K562 (cell line): ENCODE measurements around the gene EVC. TPM values are rescaled to one million over a fixed set of nuclear protein-coding genes. Genes with fewer than 3 reads are reported as not detected.

Experiments used
- ATAC-seq: fragments of 200-7000 bp; cut with Tn5 transposase; 3 replicates; pipeline ENCODE4 v1.9.1; 2020; ENCODE audit warnings: moderate library complexity
- BruUV-seq: library from RNA; stranded (reverse); fragments of 400-500 nt; replicated peaks from 2 replicates; lab custom pipeline; 2021; lab: Mats Ljungman, UMichigan
- CTCF ChIA-PET: fragments of 300-600 bp; formaldehyde crosslinking; extraction: SDS; loops from one replicate; lab custom pipeline; 2021; ENCODE audit warnings: low intra/inter-chr PET ratio; lab: Yijun Ruan, JAX
- POLR2A ChIA-PET: fragments of 300-600, 350-650 bp; sonication (Branson Sonifier 250); formaldehyde crosslinking; extraction: SDS; loops from one replicate; lab custom pipeline; 2021; ENCODE audit warnings: antibody characterized with exemption, inconsistent platforms; lab: Yijun Ruan, JAX
- DNase-seq, 4 experiments: peaks; one replicate each; pipeline versions ENCODE4 v3.0.0 to v3.0.0-alpha.2; 2011 to 2018; ENCODE audit warnings: low spot score in 3 of 4, mixed read lengths in 3 of 4; ENCODE audit errors: extremely low read depth in 1 of 4
- FAIRE-seq: peaks from 2 replicates; lab custom pipeline; 2011; peaks lifted over from hg19 to GRCh38; lab: Jason Lieb, UNC
- H2AFZ ChIP-seq: 2 replicates; pipeline ENCODE4 v1.6.0; 2011; ENCODE audit warnings: low read depth, low read length, control low read depth, inconsistent platforms
- H3K27ac ChIP-seq: fragments of 200-600 bp; 3 replicates; pipeline ENCODE4 v1.8.0; 2011; ENCODE audit warnings: low read depth, mild to moderate bottlenecking, control low read depth, inconsistent platforms, low read length, moderate library complexity, mixed read lengths; ENCODE audit errors: extremely low read depth
- H3K27me3 ChIP-seq, 2 experiments: fragments of 300-600 bp in 1 of 2; 2 replicates in 1 of 2; 3 replicates in 1 of 2; pipeline versions ENCODE4 v1.6.0 to v1.8.0; 2011; ENCODE audit warnings: inconsistent platforms in 2 of 2, low read length in 2 of 2, mild to moderate bottlenecking in 1 of 2, mixed read lengths in 1 of 2, moderate library complexity in 1 of 2; ENCODE audit not compliant: control insufficient read depth in 2 of 2, insufficient read depth in 2 of 2
- H3K36me3 ChIP-seq: fragments of 300-600 bp; 3 replicates; pipeline ENCODE4 v1.8.0; 2011; ENCODE audit warnings: mild to moderate bottlenecking, low read length, inconsistent platforms; ENCODE audit not compliant: control insufficient read depth, insufficient read depth
- H3K4me1 ChIP-seq, 2 experiments: fragments of 200-600 bp in 1 of 2; replicated peaks in 1 of 2; 2 replicates in 1 of 2; 3 replicates in 1 of 2; pipeline versions ENCODE4 v1.5.1 to v1.8.0; 2011; ENCODE audit warnings: inconsistent platforms in 2 of 2, low read length in 2 of 2, mild to moderate bottlenecking in 1 of 2, mixed read lengths in 1 of 2, moderate library complexity in 1 of 2; ENCODE audit not compliant: control insufficient read depth in 2 of 2, insufficient read depth in 2 of 2
- H3K4me2 ChIP-seq: 2 replicates; pipeline ENCODE4 v1.6.1; 2011; ENCODE audit warnings: low read length, control low read depth, inconsistent platforms, mixed read lengths; ENCODE audit not compliant: insufficient read depth
- H3K4me3 ChIP-seq: fragments of 200-600 bp; sonication (generic), shearing (Covaris generic); 2 replicates; pipeline ENCODE4 v1.5.1; 2016; ENCODE audit warnings: control low read depth, inconsistent platforms
- H3K79me2 ChIP-seq: fragments of 200-600 bp; 3 replicates; pipeline ENCODE4 v1.8.0; 2011; ENCODE audit warnings: low read length, inconsistent platforms; ENCODE audit not compliant: control insufficient read depth, insufficient read depth
- H3K9ac ChIP-seq, 2 experiments: 2 replicates each; pipeline versions ENCODE4 v1.6.0 to v1.6.1; 2011; ENCODE audit warnings: low read depth in 2 of 2, low read length in 2 of 2, control low read depth in 1 of 2, inconsistent platforms in 1 of 2, mild to moderate bottlenecking in 1 of 2, mixed read lengths in 1 of 2; ENCODE audit not compliant: insufficient read depth in 1 of 2
- H3K9me1 ChIP-seq: one replicate; pipeline ENCODE4 v1.6.0; 2011; ENCODE audit warnings: inconsistent platforms, mild to moderate bottlenecking, low read length, moderate library complexity; ENCODE audit not compliant: control insufficient read depth, insufficient read depth
- H3K9me3 ChIP-seq: replicated peaks from 2 replicates; pipeline ENCODE4 v1.5.1; 2011; ENCODE audit warnings: low read depth, low read length, inconsistent platforms; ENCODE audit not compliant: control insufficient read depth, insufficient read depth
- H4K20me1 ChIP-seq: replicated peaks from 2 replicates; pipeline ENCODE4 v1.6.1; 2011; ENCODE audit warnings: low read length, inconsistent platforms, mixed read lengths; ENCODE audit not compliant: control insufficient read depth, insufficient read depth
- CCNT2 ChIP-seq: IDR thresholded peaks from 2 replicates; pipeline ENCODE4 v1.6.1; 2011; ENCODE audit warnings: borderline replicate concordance, low read depth, mild to moderate bottlenecking, moderate library complexity, mixed read lengths, low read length; ENCODE audit not compliant: insufficient read length; ENCODE audit errors: extremely low read depth
- CTCF ChIP-seq, 3 experiments: IDR thresholded peaks in 2 of 3; conservative IDR thresholded peaks in 1 of 3; 2 replicates each; pipeline ENCODE4 v1.5.1; 2011 to 2012; ENCODE audit warnings: low read length in 3 of 3, mild to moderate bottlenecking in 3 of 3, control low read depth in 2 of 3, improper control_type of control experiment in 1 of 3, inconsistent platforms in 1 of 3, low read depth in 1 of 3, mixed read lengths in 1 of 3, moderate library complexity in 1 of 3; ENCODE audit not compliant: insufficient read depth in 2 of 3
- DMBX1 ChIP-seq: fragments of 250-450 bp; sonication (Bioruptor Pico); IDR thresholded peaks from 2 replicates; pipeline ENCODE4 v1.8.0; 2022; ENCODE audit warnings: inconsistent platforms, mild to moderate bottlenecking, moderate library complexity, borderline replicate concordance
- E2F3 ChIP-seq: fragments of 250-450 bp; sonication (Bioruptor Pico); IDR thresholded peaks from 2 replicates; pipeline ENCODE4 v1.4.0; 2020; ENCODE audit warnings: mild to moderate bottlenecking
- HIVEP1 ChIP-seq: fragments of 250-450 bp; sonication (Bioruptor Pico); IDR thresholded peaks from 2 replicates; pipeline ENCODE4 v1.4.0; 2020; ENCODE audit warnings: mild to moderate bottlenecking
- MNT ChIP-seq, 2 experiments: fragments of 450-650 bp; conservative IDR thresholded peaks; 2 replicates each; pipeline ENCODE4 v1.6.1; 2017; ENCODE audit warnings: mild to moderate bottlenecking in 2 of 2, moderate library complexity in 2 of 2
- PHF8 ChIP-seq: fragments of 200-600 bp; sonication (generic); IDR thresholded peaks from 2 replicates; pipeline ENCODE4 v1.6.1; 2012; ENCODE audit warnings: mixed run types, mild to moderate bottlenecking, inconsistent platforms, low read length, moderate library complexity, borderline replicate concordance
- PHTF2 ChIP-seq: fragments of 250-450 bp; sonication (Bioruptor Pico); IDR thresholded peaks from 2 replicates; pipeline ENCODE4 v1.5.0; 2021; ENCODE audit warnings: mild to moderate bottlenecking
- RBM25 ChIP-seq: fragments of 200-400 bp; formaldehyde crosslinking; IDR thresholded peaks from 2 replicates; pipeline ENCODE4 v1.6.1; 2018; ENCODE audit warnings: low read length, low read depth, moderate library complexity; ENCODE audit not compliant: severe bottlenecking
- SMAD4 ChIP-seq: fragments of 250-450 bp; sonication (Bioruptor Pico); conservative IDR thresholded peaks from 2 replicates; pipeline ENCODE4 v1.8.0; 2021; ENCODE audit warnings: inconsistent platforms, mild to moderate bottlenecking, moderate library complexity
- TAL1 ChIP-seq: fragments of 450-650 bp; IDR thresholded peaks from 2 replicates; pipeline ENCODE4 v1.6.1; 2016; ENCODE audit warnings: mild to moderate bottlenecking
- TRIM24 ChIP-seq, 2 experiments: fragments of 450-650 bp; IDR thresholded peaks; 2 replicates each; pipeline ENCODE4 v1.6.1; 2016
- ZBTB11 ChIP-seq, 3 experiments: fragments of 200-800 bp in 1 of 3; fragments of 250-450 bp in 1 of 3; fragments of 450-650 bp in 1 of 3; sonication (Bioruptor Pico) in 1 of 3; sonication (Bioruptor generic) in 1 of 3; formaldehyde crosslinking in 1 of 3; IDR thresholded peaks; 2 replicates each; pipeline versions ENCODE4 v1.6.1 to v1.8.0; 2016 to 2022; ENCODE audit warnings: mild to moderate bottlenecking in 2 of 3, missing genetic modification characterization in 2 of 3, missing compliant biosample characterization in 1 of 3, moderate library complexity in 1 of 3
- ZNF589 ChIP-seq: fragments of 200-800 bp; sonication (Bioruptor generic); IDR thresholded peaks from 2 replicates; pipeline ENCODE4 v1.6.1; 2016; ENCODE audit warnings: low read depth, missing genetic modification characterization, missing compliant biosample characterization
- WGBS: fragments of 100-300 bp; shearing (Covaris generic); methylation state at CpG from one replicate; pipeline ENCODE4 v1.1.6; 2016; ENCODE audit warnings: low coverage, mixed read lengths; ENCODE audit not compliant: insufficient coverage; ENCODE audit errors: missing lambda C conversion rate; 5-methylcytosine and 5-hydroxymethylcytosine counted together
- in situ Hi-C: fragments of 300-500 bp; cut with MboI; formaldehyde crosslinking; loops from 4 replicates; pipeline ENCODE4 v1.15.0; 2018; ENCODE audit warnings: inconsistent platforms, mixed read lengths
- intact Hi-C: fragments of 100-400 bp; cut with micrococcal nuclease; formaldehyde crosslinking; loops from 2 replicates; pipeline ENCODE4 v1.14.2; 2022
- polyA plus RNA-seq, 8 experiments: library from polyadenylated mRNA; depleted of rRNA in 4 of 8; stranded (reverse) in 5 of 8; unstranded in 3 of 8; fragments of >200 nt; fragmentation: Nextera tagmentation in 2 of 8; fragmentation: Illumina TruSeq in 1 of 8; extraction: Ambion mirVana in 2 of 8; extraction: Trizol in 1 of 8; gene quantifications; 2 replicates each; pipeline versions ENCODE4 v1.2.1 to v1.2.3, GENCODE V29; 2011 to 2014; ENCODE audit warnings: inconsistent platforms in 1 of 8, missing spikeins in 1 of 8
- total RNA-seq, 7 experiments: library from RNA; depleted of rRNA in 6 of 7; stranded (reverse); fragments of >200 nt in 6 of 7; fragmentation: Illumina TruSeq in 2 of 7; extraction: Trizol in 2 of 7; gene quantifications; 2 replicates each; pipeline versions ENCODE4 v1.2.1 to v1.2.3, GENCODE V29; 2011 to 2021; ENCODE audit warnings: low replicate concordance in 1 of 7

The EVC gene
- total and polyA plus RNA-seq, 9 of the 15 experiments (the other 6 are each of a cell fraction or from before 2014, with no cell fraction given), result 0.03 to 3.2 (median 1.1) TPM

GRCh38 chr4:5753766-5754528 lies 42.9 kb downstream of the EVC start:
- POLR2A ChIA-PET, result interaction anchor here (0.7 kb wide), 1 partner anchor 78 kb away, joined by 4 read pairs; no protein-coding TSS in a partner anchor
- peaks cover 0 to 6% of the 10 kb centered on the region in 2 experiments; a peak in 1 of 5 replicates for H3K27me3 ChIP-seq
- intact Hi-C loops (no loop called here), in situ Hi-C loops (no loop called here)
- H3K9me1 ChIP-seq, result no peaks in the 10 kb centered on the region
- H2AFZ ChIP-seq, result no peak overlapping the region
- no peak for FAIRE-seq
- peak in 1 of 4 experiments; percentile 49 for DNase-seq
- CTCF ChIA-PET, result no interaction called here
- H3K27ac ChIP-seq, result no peak overlapping the region
- ATAC-seq, result peak; percentile 38; the same call in 2 of the 3 replicates
- no peak overlapping the region for H3K4me2 ChIP-seq
- H3K9ac ChIP-seq, result no peak overlapping the region
- no peaks in the 10 kb centered on the region for H3K79me2 ChIP-seq
- H3K4me1 ChIP-seq, result peaks cover 5 to 10% of the 10 kb centered on the region in 2 experiments; a peak in 3 of 5 replicates
- no TSS peak for BruUV-seq
- H4K20me1 ChIP-seq, result no peaks in the 10 kb centered on the region; the same call in 1 of the 2 replicates
- H3K36me3 ChIP-seq, result no peaks in the 10 kb centered on the region
- whole genome bisulfite sequencing, result 11% methylated on average over 18 of the region's 19 CpGs
- no peaks in the 10 kb centered on the region for H3K9me3 ChIP-seq
- no peak overlapping the region for H3K4me3 ChIP-seq
- TF ChIP-seq CTCF (IDR thresholded peaks at IDR 0.05 in 2 of 3, conservative IDR thresholded peaks at IDR 0.05 in 1 of 3; ENCODE audit: insufficient read depth in 2 of 3, low read depth in 1 of 3, low read length in 3 of 3) (no peak), TRIM24 (IDR thresholded peaks at IDR 0.05) (no peak), E2F3 (no peak), HIVEP1 (CRISPR knock-in tag) (no peak), CCNT2 (no peak), RBM25 (no peak), ZNF589 (0 out of 2 replicates have a peak, but pooled peaks have one; percentile 31), MNT (conservative IDR thresholded peaks at IDR 0.05) (no peak), PHTF2 (CRISPR knock-in tag) (no peak), DMBX1 (CRISPR knock-in tag) (no peak), TAL1 (no peak), PHF8 (no peak), SMAD4 (CRISPR knock-in tag) (peak; percentile 41), ZBTB11 (CRISPR knock-in tag; IDR thresholded peaks at IDR 0.05) (no peak)
